Measurements from ENCODE around the gene PIK3R3. TPM values are rescaled to one million over a fixed set of nuclear protein-coding genes. Genes with fewer than 3 reads are reported as not detected.

Gene PIK3R3
- total and polyA plus RNA-seq, 2 experiments from 2014 or later, result 8.4 to 16.8 TPM

DNA sequence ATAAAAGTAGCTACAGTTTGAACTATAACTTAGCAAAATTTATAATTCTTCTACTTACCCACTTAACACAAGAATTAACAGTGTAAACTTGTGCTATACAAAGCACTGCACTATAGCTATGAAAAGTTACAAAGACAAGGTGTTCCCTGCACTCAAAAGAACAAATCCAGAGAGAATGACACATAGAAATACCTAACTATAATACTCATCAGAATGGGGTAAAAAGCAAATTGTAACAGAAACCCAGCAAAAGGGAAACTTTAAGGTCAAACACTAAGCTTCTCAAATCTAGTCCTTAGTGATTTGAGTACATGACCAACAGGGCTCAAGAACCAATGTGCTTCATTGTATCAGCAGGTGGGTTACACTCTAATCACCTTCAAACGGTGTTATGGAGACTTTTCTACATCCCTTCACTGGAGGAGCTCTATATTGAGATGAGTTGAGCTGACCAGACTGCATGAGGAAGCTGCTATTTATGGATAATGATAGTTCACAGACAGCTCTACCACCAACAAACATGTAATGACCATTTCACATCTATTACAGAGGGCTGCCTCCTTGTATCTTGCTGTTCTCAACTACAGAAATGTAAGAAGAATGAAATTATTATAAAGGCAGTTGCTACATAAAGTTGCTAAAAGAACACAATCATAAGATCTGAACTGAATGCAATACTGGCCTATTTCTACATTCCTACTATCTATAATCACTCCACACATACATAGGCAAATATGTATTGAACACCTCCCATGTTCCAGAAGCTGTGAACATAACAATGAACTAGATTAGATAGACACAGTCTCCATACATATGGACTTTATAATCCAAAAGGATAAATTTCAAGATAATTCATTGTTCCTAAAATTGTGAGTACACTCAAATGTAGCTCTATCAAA lies 47.6 kb downstream of the PIK3R3 start:
- Histone ChIP-seq H3K27me3 (no peaks in the 10 kb centered on the region), H3K36me3 (replicated peaks; ENCODE audit: insufficient read depth, low read depth) (no peaks in the 10 kb centered on the region), H2AFZ (no peak overlapping the region), H3K9me2 (replicated peaks; ENCODE audit: insufficient read depth) (no peaks in the 10 kb centered on the region), H3K27ac (no peak overlapping the region), H4K20me1 (ENCODE audit: insufficient read depth, poor library complexity, severe bottlenecking) (no peaks in the 10 kb centered on the region), H3K79me2 (peaks cover 87% of the 10 kb centered on the region), H3K4me1 (ENCODE audit: insufficient read depth) (no peaks in the 10 kb centered on the region), H3K9me3 (ENCODE audit: low read depth) (no peaks in the 10 kb centered on the region), H3K4me2 (no peak overlapping the region), H3K4me3 (no peak overlapping the region)
- 59% methylated on average over 1 of the region's 1 CpG for WGBS (ENCODE audit: low lambda C conversion rate, missing lambda C conversion rate)
- TF ChIP-seq EZH2phosphoT487 (IDR thresholded peaks at IDR 0.05; ENCODE audit: low read depth, severe bottlenecking, unreplicated experiment) (no peak), EZH2 (IDR thresholded peaks at IDR 0.05; ENCODE audit: borderline replicate concordance) (no peak)
- TF ChIP-seq, protein P1, sequence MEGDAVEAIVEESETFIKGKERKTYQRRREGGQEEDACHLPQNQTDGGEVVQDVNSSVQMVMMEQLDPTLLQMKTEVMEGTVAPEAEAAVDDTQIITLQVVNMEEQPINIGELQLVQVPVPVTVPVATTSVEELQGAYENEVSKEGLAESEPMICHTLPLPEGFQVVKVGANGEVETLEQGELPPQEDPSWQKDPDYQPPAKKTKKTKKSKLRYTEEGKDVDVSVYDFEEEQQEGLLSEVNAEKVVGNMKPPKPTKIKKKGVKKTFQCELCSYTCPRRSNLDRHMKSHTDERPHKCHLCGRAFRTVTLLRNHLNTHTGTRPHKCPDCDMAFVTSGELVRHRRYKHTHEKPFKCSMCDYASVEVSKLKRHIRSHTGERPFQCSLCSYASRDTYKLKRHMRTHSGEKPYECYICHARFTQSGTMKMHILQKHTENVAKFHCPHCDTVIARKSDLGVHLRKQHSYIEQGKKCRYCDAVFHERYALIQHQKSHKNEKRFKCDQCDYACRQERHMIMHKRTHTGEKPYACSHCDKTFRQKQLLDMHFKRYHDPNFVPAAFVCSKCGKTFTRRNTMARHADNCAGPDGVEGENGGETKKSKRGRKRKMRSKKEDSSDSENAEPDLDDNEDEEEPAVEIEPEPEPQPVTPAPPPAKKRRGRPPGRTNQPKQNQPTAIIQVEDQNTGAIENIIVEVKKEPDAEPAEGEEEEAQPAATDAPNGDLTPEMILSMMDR (IDR thresholded peaks at IDR 0.05; ENCODE audit: poor library complexity), result no peak
- DNase-seq (ENCODE audit: low spot score), result no peak

DNA sequence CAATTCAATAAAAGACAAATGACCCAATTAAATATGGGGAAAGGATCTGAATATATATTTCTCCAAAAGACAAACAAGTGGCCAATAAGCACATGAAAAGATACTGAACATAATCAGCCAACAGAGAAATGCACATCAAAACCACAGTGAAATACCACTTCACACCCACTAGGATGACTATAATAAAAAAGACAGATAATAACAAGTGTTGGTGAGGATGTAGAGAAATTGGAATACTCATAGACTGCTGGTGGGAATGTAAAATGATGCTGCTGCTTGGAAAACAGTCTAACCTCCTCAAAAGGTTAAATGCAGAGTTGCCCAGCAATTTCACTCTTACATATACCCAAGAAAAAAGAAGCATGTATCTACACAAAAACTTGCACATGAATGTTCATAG lies 48.9 kb downstream of the PIK3R3 start:
- no peak for DNase-seq (ENCODE audit: low spot score)
- Histone ChIP-seq H3K4me3 (no peak overlapping the region), H3K4me1 (ENCODE audit: insufficient read depth) (no peaks in the 10 kb centered on the region), H3K27ac (no peak overlapping the region), H3K4me2 (no peak overlapping the region), H3K79me2 (peaks cover 77% of the 10 kb centered on the region), H3K9me3 (ENCODE audit: low read depth) (no peaks in the 10 kb centered on the region), H3K27me3 (no peaks in the 10 kb centered on the region), H3K36me3 (replicated peaks; ENCODE audit: insufficient read depth, low read depth) (no peaks in the 10 kb centered on the region), H3K9me2 (replicated peaks; ENCODE audit: insufficient read depth) (no peaks in the 10 kb centered on the region), H2AFZ (no peak overlapping the region), H4K20me1 (ENCODE audit: insufficient read depth, poor library complexity, severe bottlenecking) (no peaks in the 10 kb centered on the region)
- no peak for TF ChIP-seq EZH2 (IDR thresholded peaks at IDR 0.05; ENCODE audit: borderline replicate concordance)
- TF ChIP-seq, protein P1 (IDR thresholded peaks at IDR 0.05; ENCODE audit: poor library complexity), result no peak
- TF ChIP-seq EZH2phosphoT487 (IDR thresholded peaks at IDR 0.05; ENCODE audit: low read depth, severe bottlenecking, unreplicated experiment), result no peak

DNA sequence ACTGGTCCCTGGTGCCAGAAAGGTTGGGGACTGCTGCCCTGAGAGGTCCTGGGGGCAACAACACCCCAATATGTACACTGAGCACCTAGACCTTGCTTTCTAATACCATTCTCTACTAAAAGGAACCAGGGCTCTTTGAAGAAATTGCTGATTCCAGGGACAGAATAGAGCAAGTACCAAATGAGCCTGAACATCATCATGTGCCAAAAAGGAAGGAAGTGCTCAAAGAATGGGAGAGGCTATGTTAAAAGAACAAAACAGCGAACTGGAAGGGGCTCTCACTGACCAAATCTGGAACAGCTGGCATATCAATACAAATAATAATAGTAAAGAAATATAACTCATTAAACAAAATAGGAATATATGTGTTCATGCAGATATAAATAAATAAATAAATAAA lies 50.8 kb downstream of the PIK3R3 start:
- no peak for DNase-seq (ENCODE audit: low spot score)
- Histone ChIP-seq H4K20me1 (ENCODE audit: insufficient read depth, poor library complexity, severe bottlenecking) (no peaks in the 10 kb centered on the region), H3K4me1 (ENCODE audit: insufficient read depth) (no peaks in the 10 kb centered on the region), H3K27me3 (no peaks in the 10 kb centered on the region), H3K9me3 (ENCODE audit: low read depth) (no peaks in the 10 kb centered on the region), H3K36me3 (replicated peaks; ENCODE audit: insufficient read depth, low read depth) (no peaks in the 10 kb centered on the region), H3K79me2 (peaks cover 57% of the 10 kb centered on the region), H3K4me3 (no peak overlapping the region), H3K27ac (no peak overlapping the region), H3K9me2 (replicated peaks; ENCODE audit: insufficient read depth) (no peaks in the 10 kb centered on the region), H2AFZ (no peak overlapping the region), H3K4me2 (no peak overlapping the region)
- WGBS (ENCODE audit: low lambda C conversion rate, missing lambda C conversion rate), result 90% methylated on average over 1 of the region's 1 CpG
- TF ChIP-seq EZH2 (IDR thresholded peaks at IDR 0.05; ENCODE audit: borderline replicate concordance), result no peak
- TF ChIP-seq, protein P1 (IDR thresholded peaks at IDR 0.05; ENCODE audit: poor library complexity), result no peak

All from hepatocyte (in vitro differentiated cells).